Kidney glomerular epithelial cell (primary cell): ENCODE measurements around the gene MAG.

Source experiments
- DNase-seq: peaks from one replicate; lab custom pipeline; 2025; lab: John Stamatoyannopoulos, UW

Gene MAG

DNA sequence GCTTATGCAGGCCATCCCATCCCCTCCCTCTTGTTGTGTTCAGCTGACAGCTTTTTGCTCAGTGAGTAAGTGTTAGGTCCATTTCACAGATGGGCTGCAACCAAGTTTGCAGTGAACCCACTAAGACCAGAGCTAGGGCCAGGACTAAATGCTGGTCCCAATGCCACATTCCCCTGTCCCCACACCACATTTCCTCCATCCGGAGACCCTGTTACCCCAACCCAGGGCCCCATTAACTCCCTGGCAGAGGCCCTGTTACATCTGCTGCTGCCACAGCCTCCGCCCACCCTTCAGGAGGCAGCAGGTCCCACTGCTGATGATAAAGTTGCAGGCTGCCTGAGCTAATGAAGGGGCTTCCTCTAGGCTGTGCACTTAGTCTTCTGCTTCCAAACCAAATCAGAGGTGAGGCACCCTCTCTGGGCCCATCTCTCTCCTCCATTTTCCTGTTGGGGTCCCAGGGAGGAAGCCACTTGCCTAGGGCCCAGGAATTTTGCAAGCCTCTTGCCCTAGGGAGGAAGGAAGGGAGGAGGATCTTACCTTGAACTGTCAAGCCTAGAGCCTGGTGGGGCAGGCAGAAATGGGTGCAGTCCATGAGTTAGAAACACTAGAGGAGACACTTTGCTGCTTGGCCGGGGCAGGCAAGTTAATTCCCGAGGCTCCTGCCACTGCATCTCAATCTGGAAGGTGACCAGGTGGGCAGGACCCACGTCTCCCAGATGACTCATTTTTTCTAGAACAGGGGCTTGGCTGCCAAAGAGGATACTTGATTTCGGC lies 26.6 kb upstream of the MAG start:
- DNase-seq: no peak

DNA sequence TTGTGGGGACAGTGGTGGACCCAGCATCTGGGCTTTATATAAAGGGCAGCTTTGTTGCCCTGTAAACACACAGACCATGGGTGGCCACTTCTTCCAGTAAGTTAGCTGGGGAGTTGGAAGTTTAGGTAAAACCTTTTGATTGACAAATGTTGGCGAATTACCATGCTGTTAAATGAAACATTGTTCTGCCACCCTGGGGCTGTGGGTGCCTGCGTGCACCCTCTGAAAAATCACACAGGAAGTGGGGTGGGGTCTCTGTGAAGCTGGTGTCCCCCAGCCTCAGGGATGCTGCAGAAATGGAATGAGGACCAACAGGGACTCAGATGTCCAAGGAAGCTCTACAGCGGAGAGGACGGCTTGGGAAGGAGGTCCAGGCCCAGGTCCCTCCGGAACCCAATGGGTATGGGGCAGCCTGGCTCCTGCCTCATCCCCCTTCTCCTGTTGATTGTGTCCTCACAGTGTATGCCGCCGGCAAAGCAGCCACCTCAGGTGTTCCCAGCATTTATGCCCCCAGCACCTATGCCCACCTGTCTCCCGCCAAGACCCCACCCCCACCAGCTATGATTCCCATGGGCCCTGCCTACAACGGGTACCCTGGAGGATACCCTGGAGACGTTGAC lies 26.0 kb upstream of the MAG start:
- no peak for DNase-seq

DNA sequence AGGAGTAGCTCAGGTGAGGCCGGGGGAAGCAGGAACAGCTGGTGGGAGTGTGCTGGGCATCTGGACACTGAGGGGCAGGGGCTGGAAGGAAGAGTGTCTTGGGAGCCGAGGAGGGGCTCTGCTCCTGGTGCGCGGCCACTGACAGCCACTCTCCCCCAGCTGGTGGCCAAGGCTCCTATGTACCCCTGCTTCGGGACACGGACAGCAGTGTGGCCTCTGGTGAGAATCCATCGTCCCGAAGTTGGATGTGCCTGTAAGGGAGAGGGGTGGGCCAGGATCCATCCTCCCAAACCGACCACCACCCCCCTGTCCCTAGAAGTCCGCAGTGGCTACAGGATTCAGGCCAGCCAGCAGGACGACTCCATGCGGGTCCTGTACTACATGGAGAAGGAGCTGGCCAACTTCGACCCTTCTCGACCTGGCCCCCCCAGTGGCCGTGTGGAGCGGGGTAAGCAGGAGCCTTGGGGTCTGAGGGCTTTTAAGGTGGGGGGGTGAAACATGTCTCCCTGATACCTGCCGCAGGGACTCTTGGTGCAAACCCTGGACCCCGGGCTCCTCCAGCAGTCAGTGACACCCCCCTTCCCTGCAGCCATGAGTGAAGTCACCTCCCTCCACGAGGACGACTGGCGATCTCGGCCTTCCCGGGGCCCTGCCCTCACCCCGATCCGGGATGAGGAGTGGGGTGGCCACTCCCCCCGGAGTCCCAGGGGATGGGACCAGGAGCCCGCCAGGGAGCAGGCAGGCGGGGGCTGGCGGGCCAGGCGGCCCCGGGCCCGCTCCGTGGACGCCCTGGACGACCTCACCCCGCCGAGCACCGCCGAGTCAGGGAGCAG lies 25.2 kb upstream of the MAG start:
- DNase-seq: no peak

DNA sequence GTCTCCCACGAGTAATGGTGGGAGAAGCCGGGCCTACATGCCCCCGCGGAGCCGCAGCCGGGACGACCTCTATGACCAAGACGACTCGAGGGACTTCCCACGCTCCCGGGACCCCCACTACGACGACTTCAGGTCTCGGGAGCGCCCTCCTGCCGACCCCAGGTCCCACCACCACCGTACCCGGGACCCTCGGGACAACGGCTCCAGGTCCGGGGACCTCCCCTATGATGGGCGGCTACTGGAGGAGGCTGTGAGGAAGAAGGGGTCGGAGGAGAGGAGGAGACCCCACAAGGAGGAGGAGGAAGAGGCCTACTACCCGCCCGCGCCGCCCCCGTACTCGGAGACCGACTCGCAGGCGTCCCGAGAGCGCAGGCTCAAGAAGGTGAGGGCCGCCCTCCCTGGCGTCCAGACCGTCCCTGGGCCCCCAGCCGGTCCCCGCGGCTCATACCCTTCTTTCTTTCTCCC lies 24.6 kb upstream of the MAG start:
- DNase-seq: no peak

DNA sequence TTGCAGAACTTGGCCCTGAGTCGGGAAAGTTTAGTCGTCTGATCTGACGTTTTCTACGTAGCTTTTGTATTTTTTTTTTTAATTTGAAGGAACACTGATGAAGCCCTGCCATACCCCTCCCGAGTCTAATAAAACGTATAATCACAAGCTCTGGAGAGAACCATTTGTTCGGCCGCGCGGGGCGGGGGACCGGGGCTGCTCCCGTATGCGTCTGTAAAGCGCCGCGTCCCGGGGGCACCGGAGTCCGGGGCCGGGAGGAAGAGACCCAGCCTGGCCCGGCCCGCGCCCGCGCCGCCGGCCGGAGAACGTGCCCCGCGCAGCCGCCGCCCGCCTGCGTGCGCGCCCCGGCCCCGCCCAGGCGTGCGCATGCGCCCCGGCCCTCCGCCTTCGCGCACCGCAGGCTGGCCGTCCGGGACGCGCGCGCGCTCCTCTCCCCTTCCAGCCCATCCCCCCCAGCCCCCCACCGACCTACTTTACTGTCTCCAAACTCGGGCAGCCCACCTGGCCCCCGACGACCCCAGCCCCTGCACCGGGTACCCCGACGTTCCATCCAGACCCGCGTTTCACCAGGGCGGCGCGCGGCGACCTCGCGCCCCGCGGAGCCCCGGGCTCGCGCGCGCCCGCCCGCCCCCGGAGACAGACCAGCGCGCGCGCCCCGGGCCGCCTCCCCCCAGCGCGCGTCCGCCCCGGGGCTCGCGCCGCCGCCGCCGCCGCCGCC lies 24.0 kb upstream of the MAG start:
- DNase-seq: peak; percentile 22

DNA sequence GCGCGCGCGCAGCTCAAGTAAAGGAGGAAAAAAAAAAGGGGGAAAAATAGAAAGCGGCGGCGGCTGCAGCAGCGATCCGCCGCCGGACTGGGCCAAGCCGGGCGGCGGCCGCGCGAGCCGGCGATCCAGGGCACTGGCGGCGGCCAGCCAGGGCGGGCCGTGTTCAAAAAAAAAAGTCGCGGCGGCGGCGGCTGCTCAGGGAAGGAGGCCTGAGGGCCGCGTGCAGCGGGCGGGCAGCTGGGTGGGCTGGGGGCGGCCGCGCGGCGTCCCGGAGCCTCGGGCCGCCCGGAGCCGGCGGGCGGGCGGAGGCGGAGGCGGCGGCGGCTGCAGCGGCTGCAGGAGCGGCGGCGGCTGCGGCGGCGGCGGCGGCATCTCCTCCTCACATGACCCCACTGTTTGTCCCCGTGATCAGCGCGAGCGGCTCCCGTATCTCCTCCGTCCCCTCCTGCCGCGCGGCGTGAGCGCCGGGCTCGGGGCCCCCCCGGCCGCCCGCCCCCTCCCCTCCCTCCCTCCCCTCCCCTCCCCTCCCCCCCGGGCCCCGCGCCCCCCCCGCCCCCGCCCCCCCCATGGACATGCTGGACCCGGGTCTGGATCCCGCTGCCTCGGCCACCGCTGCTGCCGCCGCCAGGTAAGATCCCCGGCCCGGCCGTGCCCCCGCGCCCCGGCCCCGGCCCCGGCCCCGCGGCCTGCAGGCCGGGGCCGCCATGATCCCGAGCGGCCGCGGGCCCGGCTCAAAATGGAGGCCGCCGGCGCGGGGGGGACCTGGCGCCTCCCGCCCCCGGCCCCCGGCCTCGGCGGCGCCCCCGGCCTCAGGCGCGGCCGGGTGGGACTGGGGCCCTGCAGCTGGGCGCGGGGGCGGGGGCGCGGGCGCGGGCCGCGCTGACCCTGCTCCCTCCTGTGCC lies 23.2 kb upstream of the MAG start, which contains the start of gene USF2:
Gene USF2, plus strand, starts transcription at position 427 of the 902 bp plus-strand sequence. Its CDS starts 140 bp downstream, at position 567.
- DNase-seq: no peak

DNA sequence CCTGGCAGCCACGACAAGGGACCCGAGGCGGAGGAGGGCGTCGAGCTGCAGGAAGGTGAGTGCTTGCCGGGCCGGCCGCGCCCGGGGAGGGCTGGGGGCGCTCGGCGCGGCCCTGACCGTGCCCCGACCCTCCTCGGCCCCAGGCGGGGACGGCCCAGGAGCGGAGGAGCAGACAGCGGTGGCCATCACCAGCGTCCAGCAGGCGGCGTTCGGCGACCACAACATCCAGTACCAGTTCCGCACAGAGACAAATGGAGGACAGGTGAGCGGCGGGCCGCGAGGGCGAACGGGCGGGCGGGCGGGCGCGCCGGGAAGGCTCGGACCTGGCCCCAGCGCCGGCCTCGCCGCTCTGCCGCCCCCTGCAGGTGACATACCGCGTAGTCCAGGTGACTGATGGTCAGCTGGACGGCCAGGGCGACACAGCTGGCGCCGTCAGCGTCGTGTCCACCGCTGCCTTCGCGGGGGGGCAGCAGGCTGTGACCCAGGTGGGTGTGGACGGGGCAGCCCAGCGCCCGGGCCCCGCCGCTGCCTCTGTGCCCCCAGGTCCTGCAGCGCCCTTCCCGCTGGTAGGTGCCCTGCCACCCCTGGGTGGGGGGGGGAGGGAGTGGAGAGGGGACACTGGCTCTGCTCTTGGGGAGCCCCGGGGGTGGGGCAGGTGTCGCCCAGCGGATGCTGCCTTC lies 22.4 kb upstream of the MAG start:
- peak; percentile 66 for DNase-seq

DNA sequence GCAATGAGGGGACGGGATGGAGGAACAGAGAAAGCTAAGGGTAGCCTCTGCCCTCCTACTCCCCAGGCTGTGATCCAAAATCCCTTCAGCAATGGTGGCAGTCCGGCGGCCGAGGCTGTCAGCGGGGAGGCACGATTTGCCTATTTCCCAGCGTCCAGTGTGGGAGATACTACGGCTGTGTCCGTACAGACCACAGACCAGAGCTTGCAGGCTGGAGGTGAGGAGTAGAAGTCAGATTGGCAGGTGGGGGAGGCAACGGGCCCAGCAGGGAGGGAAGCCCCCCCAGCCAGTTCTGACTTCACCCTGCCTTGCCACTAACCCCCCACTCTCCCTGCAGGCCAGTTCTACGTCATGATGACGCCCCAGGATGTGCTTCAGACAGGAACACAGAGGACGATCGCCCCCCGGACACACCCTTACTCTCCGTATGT lies 21.6 kb upstream of the MAG start:
- DNase-seq: no peak

DNA sequence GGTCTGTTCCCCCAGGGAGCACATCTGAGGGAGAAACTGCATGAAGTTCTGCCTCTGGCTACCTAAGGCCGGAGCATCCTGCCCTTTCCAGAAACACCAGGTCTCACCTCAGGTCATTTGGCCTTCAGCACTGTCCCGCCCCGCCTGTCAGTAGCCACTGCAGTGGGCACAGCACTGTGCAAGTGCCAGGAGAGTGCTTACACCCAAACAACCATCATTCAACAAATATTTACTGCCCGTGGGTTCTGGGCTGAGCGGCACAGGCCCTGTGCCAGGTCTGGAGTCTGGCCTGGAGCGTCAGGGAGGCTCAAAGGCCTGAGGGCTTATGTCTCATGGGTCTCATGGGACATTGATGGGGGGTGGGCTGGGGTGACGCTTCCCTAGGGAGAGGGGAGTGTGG lies 20.4 kb upstream of the MAG start:
- DNase-seq: no peak

DNA sequence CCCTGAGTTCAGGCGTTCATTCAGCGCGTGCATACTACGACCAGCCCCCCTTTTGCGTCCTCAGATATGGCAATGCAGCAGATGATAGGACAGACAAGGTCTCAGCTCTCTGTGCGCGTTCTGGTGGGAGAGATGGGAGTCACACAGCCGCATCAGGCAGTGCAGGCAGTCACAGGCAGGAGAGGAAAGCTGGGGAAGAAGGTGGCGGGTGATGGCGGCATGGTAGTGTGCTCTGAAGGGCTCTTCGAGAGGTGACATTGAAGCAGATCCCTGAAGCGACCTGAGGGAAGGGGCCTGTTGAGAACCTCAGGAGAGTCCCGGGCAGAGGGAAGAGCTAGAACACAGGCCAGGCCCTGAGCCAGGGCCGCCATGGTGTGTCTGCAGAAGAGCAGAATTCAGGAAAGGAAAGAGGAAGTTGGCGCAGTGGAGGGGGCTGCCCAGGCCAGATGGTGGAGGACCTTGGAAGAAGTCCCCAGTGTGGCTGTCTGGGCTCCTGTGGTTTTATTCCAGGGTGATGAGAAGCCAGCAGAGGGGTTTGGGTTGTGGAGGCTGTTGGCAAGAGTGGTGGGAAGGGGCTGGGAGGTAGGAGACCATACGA lies 19.7 kb upstream of the MAG start:
- DNase-seq: no peak

DNA sequence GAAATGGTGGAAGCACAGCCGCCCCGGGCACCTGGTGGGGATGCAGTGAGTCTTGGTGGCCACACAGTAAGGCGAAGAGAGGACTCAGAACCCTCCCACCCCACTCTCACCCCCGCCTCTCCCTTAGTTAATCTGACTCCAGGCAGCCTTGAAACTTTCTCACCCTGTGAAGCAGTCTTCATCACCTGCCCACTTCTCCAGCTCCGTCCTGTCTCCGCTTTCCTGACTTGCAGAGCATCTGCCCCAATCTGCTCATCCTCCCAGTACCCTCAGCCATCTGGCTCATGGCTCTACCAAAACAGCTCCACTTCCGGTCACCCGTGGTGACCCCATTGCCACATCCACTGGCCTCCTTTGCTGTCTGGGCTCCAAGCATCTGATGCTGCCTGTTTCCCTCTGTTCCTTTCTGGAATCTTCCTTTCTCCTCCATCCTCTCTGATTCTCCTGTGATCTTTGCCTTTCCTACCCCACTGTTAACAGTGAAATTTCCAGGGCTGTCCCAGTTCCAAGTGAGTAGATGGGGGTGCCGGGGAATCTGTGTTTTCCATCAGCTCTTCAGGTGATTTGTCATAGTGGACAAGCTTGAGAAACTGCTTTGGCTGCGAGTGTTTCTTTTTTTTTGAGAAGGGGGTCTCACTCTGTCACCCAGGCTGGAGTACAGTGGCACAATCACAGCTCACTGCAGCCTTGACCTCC lies 18.9 kb upstream of the MAG start:
- DNase-seq: no peak

DNA sequence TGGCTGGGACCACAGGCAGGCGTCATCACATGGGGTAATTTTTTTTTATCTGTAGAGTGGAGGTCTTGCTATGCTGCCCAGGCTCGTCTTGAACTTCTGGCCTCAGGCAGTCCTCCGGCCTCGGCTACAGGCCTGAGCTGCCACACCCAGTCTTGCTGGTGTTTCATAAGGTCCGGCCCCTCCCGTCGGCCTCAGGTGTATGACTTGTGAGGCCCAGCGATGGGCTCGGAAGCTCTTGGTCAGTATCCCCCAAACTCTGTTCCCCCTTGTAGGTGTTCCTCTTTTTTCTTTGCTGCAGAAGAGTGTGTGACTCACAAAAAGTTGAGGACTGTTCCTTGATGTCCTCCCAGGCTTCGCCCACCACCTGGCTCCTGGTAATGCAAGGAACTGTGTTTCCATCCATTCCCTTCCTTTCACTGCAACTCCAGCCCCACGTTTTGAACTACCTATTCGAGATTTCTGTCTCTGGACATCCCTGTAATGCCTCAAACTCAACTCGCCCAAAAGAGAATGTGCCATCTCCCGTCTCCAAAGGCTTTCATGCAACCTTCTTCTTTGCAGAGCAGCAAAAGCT lies 18.2 kb upstream of the MAG start:
- DNase-seq: no peak

DNA sequence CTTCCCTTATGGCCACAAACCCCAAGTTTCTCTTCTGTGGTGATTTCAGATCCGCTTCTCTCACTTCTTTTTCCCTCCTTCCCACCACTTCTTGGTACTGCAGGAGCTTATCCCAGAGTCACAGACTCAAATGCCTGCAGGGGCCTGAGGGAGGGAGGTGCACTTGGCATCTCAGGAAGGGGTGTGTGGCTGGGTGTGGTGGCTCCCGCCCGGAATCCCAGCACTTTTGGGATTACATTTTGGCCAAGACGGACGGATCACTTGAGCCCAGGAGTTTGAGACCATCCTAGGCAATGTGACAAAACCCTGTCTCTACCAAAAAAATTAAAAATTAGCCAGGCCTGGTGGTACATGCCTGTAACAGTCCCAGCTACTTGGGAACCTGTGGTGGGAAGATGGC lies 17.6 kb upstream of the MAG start:
- no peak for DNase-seq

DNA sequence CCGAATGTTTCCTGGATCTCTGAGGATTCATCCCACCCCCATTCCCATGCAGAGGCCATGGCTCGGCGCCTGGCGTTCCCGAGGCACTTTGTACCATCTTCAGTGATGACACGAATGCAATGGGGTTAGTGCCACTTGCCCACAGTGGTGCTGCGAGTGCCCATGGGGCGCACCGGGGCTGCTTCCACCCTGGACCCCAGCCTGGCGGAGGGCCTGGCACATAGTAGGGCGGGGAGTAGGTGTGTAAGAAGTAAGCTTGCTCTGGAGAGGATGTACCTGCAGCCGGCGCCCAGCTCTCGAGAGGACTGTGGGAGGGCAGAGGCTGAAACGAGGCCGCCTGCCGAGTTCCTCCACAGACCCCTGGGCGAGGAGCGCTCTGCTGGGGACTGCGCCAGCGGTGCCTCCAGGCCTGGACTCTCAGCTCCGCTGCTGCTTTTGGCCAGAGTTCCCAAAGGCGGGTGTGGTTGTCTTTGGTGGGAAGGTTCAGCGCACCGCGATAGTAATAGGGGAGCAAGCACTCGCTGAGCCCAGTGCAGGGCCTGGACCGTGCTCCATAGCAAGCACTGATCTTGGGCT lies 15.2 kb upstream of the MAG start:
- DNase-seq: no peak

DNA sequence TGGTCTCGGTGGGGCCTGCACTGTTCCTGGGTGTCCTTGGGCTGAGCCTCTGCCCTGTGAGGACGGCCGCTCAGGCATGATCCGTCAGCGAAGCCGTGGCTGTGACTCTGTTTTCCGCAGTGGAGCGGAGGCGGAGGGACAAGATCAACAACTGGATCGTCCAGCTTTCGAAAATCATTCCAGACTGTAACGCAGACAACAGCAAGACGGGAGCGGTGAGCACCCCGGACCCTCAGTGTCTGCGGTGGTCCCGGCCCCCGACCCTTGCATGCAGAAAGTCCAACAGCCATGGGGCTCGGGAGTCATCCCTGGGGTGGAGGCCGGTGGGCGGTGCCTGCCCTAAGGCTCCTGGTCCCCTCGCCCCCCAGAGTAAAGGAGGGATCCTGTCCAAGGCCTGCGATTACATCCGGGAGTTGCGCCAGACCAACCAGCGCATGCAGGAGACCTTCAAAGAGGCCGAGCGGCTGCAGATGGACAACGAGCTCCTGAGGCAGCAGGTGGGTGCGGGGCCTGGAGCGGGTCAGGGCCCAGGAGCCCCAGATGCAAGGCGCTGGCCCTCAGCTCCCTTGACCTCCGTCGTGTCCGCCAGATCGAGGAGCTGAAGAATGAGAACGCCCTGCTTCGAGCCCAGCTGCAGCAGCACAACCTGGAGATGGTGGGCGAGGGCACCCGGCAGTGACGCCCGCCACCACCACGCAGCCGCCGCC lies 13.2 kb upstream of the MAG start:
- no peak for DNase-seq

DNA sequence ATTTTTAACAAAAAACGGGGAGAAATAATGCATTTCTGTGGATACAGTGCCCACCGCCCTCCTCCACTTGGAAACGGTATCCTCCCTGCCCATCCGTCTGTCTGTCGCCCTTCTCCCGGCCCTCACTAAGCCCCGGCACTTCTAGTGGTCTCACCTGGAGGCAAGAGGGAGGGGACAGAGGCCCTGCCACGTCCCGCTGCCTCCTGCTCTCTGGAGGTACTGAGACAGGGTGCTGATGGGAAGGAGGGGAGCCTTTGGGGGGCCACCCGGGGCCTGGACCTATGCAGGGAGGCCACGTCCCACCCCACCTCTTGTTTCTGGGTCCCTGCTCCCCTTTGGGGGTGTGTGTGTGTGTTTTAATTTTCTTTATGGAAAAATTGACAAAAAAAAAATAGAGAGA lies 12.6 kb upstream of the MAG start:
- DNase-seq: no peak

DNA sequence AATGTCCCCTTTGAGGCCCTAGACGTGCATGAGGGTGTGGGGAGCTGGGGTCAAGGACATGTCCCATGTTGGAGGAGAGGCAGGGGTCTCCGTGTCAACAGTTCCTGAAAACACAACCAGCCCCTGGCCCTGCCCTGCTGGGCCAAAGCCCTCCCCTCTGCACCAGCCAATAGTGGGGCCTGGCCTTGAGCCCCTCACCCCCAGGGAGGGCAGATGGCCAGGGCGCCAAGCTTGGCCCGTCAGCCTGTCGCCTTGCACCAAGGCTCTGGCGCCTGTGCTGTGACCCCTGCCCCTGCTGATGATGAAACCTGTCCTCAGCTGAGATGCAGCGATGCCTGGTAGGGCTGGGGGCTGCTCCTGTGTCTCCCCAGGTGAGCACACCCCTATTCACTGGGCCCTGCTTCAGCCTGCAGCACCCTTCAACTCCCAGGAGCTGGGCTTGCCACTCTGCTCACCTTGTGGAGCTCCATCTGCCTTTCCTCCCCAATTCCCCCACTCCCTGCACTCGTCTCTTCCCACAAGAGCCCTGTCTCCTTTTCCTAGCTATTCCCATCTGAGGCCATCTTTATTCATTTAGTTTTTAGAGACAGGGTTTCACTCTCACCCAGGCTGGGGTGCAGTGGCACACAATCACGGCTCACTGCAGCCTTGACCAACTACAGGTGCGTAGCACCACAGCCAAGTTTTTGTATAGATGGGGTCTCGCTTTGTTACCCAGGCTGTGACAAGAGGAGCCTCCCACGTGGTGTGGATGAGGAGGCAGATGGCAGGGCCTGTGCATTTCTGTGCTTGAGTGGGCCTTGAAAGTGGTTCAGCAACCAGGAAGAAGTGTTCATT lies 11.8 kb upstream of the MAG start:
- DNase-seq: no peak
